Upper lobe of left lung (tissue), 4 donors: Measurements from ENCODE around the gene FYB2.

Experiments
- CTCF ChIP-seq, 6 experiments: fragments of 450-650 bp in 4 of 6; fragments of 200-600 bp in 2 of 6; sonication (generic) in 2 of 6; IDR thresholded peaks; one replicate each; pipeline ENCODE4 v1.5.1; 2016 to 2019; ENCODE audit warnings: antibody characterized with exemption in 6 of 6
- EP300 ChIP-seq, 4 donors: sonication (generic); formaldehyde crosslinking; IDR thresholded peaks; one replicate each; pipeline ENCODE4 v1.5.1; 2017; ENCODE audit warnings: antibody characterized with exemption in 4 of 4, control low read depth in 2 of 4
- POLR2AphosphoS5 ChIP-seq, 2 donors: sonication (generic); formaldehyde crosslinking; IDR thresholded peaks; one replicate each; pipeline ENCODE4 v1.5.1; 2017; ENCODE audit warnings: antibody characterized with exemption in 2 of 2

- TF ChIP-seq CTCF (IDR thresholded peaks at IDR 0.05) (no peak), POLR2AphosphoS5 (IDR thresholded peaks at IDR 0.05) (no peak), EP300 (IDR thresholded peaks at IDR 0.05) (no peak)
These were observed 135.6 kb downstream of the FYB2 start for GRCh38 chr1:56683569-56683968.
